PC-3 (cell line): Measurements from ENCODE around the gene FAM83E. TPM values are rescaled to one million over a fixed set of nuclear protein-coding genes. Genes with fewer than 3 reads are reported as not detected.
"Not testable (repeated sequence)": the region's sequence is repeated elsewhere in the genome, so short reads cannot be mapped to it uniquely, and the experiment has no call there.

Experiments
- ATAC-seq: fragments of 200-7000 bp; cut with Tn5 transposase; 2 replicates; pipeline ENCODE4 v1.9.1; 2020; ENCODE audit warnings: mild to moderate bottlenecking, moderate library complexity
- BruUV-seq: library from RNA; stranded (reverse); fragments of 400-500 nt; replicated peaks from 2 replicates; lab custom pipeline; 2021; lab: Mats Ljungman, UMichigan
- CTCF ChIA-PET: fragments of 300-600 bp; sonication (Branson Sonifier 250); formaldehyde crosslinking; loops from one replicate; lab custom pipeline; 2022; ENCODE audit warnings: antibody characterized with exemption; lab: Charles Lee
- POLR2A ChIA-PET: fragments of 300-600 bp; sonication (Branson Sonifier 250); formaldehyde crosslinking; loops from one replicate; lab custom pipeline; 2022; ENCODE audit warnings: antibody characterized with exemption; ENCODE audit not compliant: unreplicated experiment; lab: Charles Lee
- DNase-seq: peaks from one replicate; pipeline ENCODE4 v3.0.0-alpha.2; 2015
- H2AFZ ChIP-seq: fragments of 300-600 bp; sonication (generic); 2 replicates; pipeline ENCODE4 v1.6.0; 2016; ENCODE audit warnings: antibody characterized with exemption, low read length
- H3F3A ChIP-seq: fragments of 300-600 bp; sonication (generic); one replicate; pipeline ENCODE4 v1.6.0; 2017; ENCODE audit warnings: antibody characterized with exemption, low read length, control low read depth, mild to moderate bottlenecking; ENCODE audit not compliant: unreplicated experiment
- H3K27ac ChIP-seq: fragments of 300-600 bp; sonication (generic); 2 replicates; pipeline ENCODE4 v1.5.1; 2016; ENCODE audit warnings: mild to moderate bottlenecking, low read length
- H3K27me3 ChIP-seq: fragments of 300-600 bp; sonication (generic); 2 replicates; pipeline ENCODE4 v1.6.1; 2016; ENCODE audit warnings: low read length, mixed read lengths
- H3K36me3 ChIP-seq: fragments of 300-600 bp; sonication (generic); 2 replicates; pipeline ENCODE4 v1.6.1; 2016; ENCODE audit warnings: low read depth, mixed run types, low read length, mixed read lengths
- H3K4me1 ChIP-seq: fragments of 300-600 bp; sonication (generic); 2 replicates; pipeline ENCODE4 v1.5.1; 2016; ENCODE audit warnings: low read length; ENCODE audit not compliant: insufficient read depth
- H3K4me2 ChIP-seq: fragments of 300-600 bp; sonication (generic); 2 replicates; pipeline ENCODE4 v1.6.0; 2016; ENCODE audit warnings: low read length
- H3K4me3 ChIP-seq: fragments of 300-600 bp; sonication (generic); 2 replicates; pipeline ENCODE4 v1.5.1; 2016; ENCODE audit warnings: mild to moderate bottlenecking, low read length, mixed read lengths
- H3K79me2 ChIP-seq: fragments of 300-600 bp; sonication (generic); 2 replicates; pipeline ENCODE4 v1.6.1; 2017; ENCODE audit warnings: low read length, mixed read lengths
- H3K9ac ChIP-seq: fragments of 300-600 bp; sonication (generic); 2 replicates; pipeline ENCODE4 v1.6.0; 2016; ENCODE audit warnings: mild to moderate bottlenecking, low read length
- H3K9me2 ChIP-seq: fragments of 300-600 bp; sonication (generic); replicated peaks from 2 replicates; pipeline ENCODE4 v1.6.1; 2016; ENCODE audit warnings: mixed run types, low read length, mixed read lengths
- H3K9me3 ChIP-seq: fragments of 300-600 bp; sonication (generic); 2 replicates; pipeline ENCODE4 v1.6.1; 2016; ENCODE audit warnings: low read length, mixed read lengths
- H4K20me1 ChIP-seq: fragments of 300-600 bp; sonication (generic); 2 replicates; pipeline ENCODE4 v1.6.1; 2016; ENCODE audit warnings: low read length, mixed read lengths
- EZH2 ChIP-seq: fragments of 300-600 bp; sonication (generic); IDR thresholded peaks from one replicate; pipeline ENCODE4 v1.6.1; 2017; ENCODE audit warnings: antibody characterized with exemption, mild to moderate bottlenecking, low read length; ENCODE audit not compliant: unreplicated experiment
- EZH2phosphoT487 ChIP-seq: fragments of 300-600 bp; sonication (generic); IDR thresholded peaks from 2 replicates; pipeline ENCODE4 v1.6.1; 2018; ENCODE audit warnings: mild to moderate bottlenecking, antibody characterized with exemption, low read length, borderline replicate concordance
- intact Hi-C: fragments of 100-400 bp; cut with micrococcal nuclease; formaldehyde crosslinking; loops from 2 replicates; pipeline ENCODE4 v1.9.0; 2023
- total RNA-seq: library from RNA; depleted of rRNA; stranded (reverse); fragments of >200 nt; gene quantifications from 2 replicates; pipeline ENCODE4 v1.2.3, GENCODE V29; 2014
- TF ChIP-seq, protein P1 (sequence below): fragments of 300-600 bp; sonication (generic); conservative IDR thresholded peaks from 2 replicates; pipeline ENCODE4 v1.5.1; 2017; ENCODE audit warnings: antibody characterized with exemption, low read depth, mild to moderate bottlenecking, low read length

FAM83E gene
- total RNA-seq, 1 experiment from 2014 or later, result 4.6 TPM

DNA sequence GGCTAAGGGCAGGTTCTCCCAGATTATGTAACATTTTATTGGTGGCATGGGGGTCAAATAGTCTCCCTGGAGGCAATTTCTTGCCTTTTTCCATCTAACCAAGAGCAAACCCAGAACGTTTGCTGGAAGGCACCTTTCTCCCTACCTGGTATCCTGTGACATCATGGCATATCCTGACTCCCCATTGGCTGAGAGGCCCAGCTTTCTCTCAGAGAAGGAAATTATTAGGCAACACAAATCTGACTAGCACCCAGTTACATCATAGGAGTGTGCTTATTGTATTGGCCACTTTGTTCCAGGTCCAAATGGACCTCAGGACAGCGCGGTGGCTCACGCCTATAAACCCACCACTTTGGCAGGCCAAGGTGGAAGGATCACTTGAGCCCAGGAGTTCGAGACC lies 44.9 kb upstream of the FAM83E start:
- ChIA-PET POLR2A (no interaction called here), CTCF (no interaction called here)
- Histone ChIP-seq H4K20me1 (no peaks in the 10 kb centered on the region), H3K36me3 (no peaks in the 10 kb centered on the region), H3K9me3 (no peaks in the 10 kb centered on the region), H3K79me2 (no peaks in the 10 kb centered on the region), H3F3A (no peaks in the 10 kb centered on the region), H3K9ac (no peak overlapping the region), H3K27me3 (no peaks in the 10 kb centered on the region), H3K9me2 (no peaks in the 10 kb centered on the region), H3K4me3 (no peak overlapping the region), H3K27ac (no peak overlapping the region), H3K4me2 (no peak overlapping the region), H2AFZ (no peak overlapping the region), H3K4me1 (no peaks in the 10 kb centered on the region)
- no TSS peak for BruUV-seq
- intact Hi-C loops, result no loop called here
- DNase-seq (no peak), ATAC-seq (no peak)
- TF ChIP-seq, protein P1, sequence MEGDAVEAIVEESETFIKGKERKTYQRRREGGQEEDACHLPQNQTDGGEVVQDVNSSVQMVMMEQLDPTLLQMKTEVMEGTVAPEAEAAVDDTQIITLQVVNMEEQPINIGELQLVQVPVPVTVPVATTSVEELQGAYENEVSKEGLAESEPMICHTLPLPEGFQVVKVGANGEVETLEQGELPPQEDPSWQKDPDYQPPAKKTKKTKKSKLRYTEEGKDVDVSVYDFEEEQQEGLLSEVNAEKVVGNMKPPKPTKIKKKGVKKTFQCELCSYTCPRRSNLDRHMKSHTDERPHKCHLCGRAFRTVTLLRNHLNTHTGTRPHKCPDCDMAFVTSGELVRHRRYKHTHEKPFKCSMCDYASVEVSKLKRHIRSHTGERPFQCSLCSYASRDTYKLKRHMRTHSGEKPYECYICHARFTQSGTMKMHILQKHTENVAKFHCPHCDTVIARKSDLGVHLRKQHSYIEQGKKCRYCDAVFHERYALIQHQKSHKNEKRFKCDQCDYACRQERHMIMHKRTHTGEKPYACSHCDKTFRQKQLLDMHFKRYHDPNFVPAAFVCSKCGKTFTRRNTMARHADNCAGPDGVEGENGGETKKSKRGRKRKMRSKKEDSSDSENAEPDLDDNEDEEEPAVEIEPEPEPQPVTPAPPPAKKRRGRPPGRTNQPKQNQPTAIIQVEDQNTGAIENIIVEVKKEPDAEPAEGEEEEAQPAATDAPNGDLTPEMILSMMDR, result no peak
- no peak for TF ChIP-seq EZH2
- TF ChIP-seq EZH2phosphoT487, result no peak

DNA sequence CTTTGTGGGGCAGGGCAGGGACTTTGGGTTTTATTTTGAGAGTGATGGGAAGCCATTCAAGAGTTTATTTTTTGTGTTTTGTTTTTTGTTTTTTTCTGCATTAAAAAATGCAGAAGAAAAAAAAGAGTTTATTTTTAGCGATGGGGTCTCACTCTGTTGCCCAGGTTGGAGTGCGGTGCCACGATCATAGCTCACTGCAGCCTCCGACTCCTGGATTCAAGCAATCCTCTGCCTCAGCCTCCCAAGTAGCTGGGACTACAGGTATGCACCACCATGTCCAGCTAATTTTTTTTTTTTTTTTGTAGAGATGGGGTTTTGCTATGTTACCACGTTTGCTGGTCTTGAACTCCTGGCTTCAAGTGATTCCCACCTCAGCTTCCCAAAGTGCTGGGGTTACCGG lies 43.6 kb upstream of the FAM83E start:
- no peaks in the 10 kb centered on the region for H3K4me1 ChIP-seq
- intact Hi-C loops, result no loop called here

DNA sequence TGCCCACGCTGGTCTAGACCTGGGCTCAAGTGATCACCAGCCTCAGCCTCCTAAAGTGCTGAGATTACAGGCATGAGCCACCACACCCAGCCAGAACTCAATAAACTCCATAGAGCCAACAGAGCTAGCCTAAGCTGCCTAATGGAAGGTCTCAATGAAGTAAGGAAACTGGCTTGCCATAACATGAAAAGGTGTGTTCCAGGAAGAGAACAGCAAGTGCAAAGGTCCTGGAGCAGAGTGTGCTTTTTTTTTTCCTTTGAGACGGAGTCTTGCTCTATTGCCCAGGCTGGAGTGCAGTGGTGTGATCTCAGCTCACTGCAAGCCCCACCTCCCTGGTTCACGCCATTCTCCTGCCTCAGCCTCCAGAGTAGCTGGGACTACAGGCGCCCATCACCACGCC lies 43.0 kb upstream of the FAM83E start:
- H3K9me2 ChIP-seq, H3K4me2 ChIP-seq, H3K79me2 ChIP-seq, H3K27me3 ChIP-seq, H3K9ac ChIP-seq, H4K20me1 ChIP-seq, ATAC-seq, H3K27ac ChIP-seq, H3F3A ChIP-seq, H3K36me3 ChIP-seq, DNase-seq, H3K9me3 ChIP-seq, intact Hi-C loops, H2AFZ ChIP-seq, H3K4me3 ChIP-seq, BruUV-seq, H3K4me1 ChIP-seq, POLR2A ChIA-PET: not testable (repeated sequence)
- CTCF ChIA-PET, result interaction anchor here (1.0 kb wide), 1 partner anchor 12 kb away, joined by 3 read pairs; the partner anchor contains the start of gene CA11

More for the DNA sequence above, 43.6 kb upstream of the FAM83E start:
- TF ChIP-seq EZH2 (no peak), EZH2phosphoT487 (no peak)
- TF ChIP-seq, protein P1, result no peak
- Histone ChIP-seq H4K20me1 (no peaks in the 10 kb centered on the region), H3K9ac (no peak overlapping the region), H3K9me3 (no peaks in the 10 kb centered on the region), H3F3A (no peaks in the 10 kb centered on the region), H3K9me2 (no peaks in the 10 kb centered on the region), H3K79me2 (no peaks in the 10 kb centered on the region), H3K4me2 (no peak overlapping the region), H2AFZ (no peak overlapping the region), H3K4me3 (no peak overlapping the region), H3K36me3 (no peaks in the 10 kb centered on the region), H3K27ac (no peak overlapping the region), H3K27me3 (no peaks in the 10 kb centered on the region)
- ChIA-PET CTCF (no interaction called here), POLR2A (no interaction called here)
- no TSS peak for BruUV-seq
- no peak for DNase-seq
- ATAC-seq, result no peak
